DOHH2 (cell line): Measurements from ENCODE around the gene ANKDD1A.

Experiments
- EZH2phosphoT487 ChIP-seq: fragments of 200-600 bp; sonication (generic); IDR thresholded peaks from 2 replicates; pipeline ENCODE4 v1.6.1; 2017; ENCODE audit warnings: borderline replicate concordance, mild to moderate bottlenecking, antibody characterized with exemption, low read length, moderate library complexity, mixed read lengths
- TF ChIP-seq, protein P1 (sequence below): fragments of 200-600 bp; sonication (generic); IDR thresholded peaks from one replicate; pipeline ENCODE4 v1.5.1; 2014; ENCODE audit warnings: antibody characterized with exemption, mild to moderate bottlenecking, low read depth, low read length; ENCODE audit not compliant: poor library complexity, severe bottlenecking

DNA sequence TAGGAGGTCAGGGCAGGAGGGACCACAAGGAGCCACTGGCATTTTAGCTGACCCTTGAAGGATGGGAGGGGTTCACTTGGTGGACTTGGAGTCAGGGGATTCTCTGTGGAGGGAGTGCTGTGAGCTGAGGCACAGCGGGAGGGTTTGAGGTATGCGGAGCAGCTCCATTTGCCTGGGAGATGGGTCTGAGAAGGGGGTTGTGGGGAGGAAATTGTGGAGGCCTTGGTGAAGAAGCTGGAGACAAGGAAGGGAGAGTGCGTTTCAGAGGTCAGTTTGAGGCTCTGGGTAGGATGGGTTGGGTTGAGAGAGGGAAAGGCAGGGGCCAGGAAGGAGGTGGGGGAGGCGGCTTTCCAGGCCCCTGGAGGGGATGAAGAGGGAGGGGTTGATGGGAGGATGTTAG lies 49.7 kb upstream of the ANKDD1A start:
- TF ChIP-seq EZH2phosphoT487: no peak
- TF ChIP-seq, protein P1, sequence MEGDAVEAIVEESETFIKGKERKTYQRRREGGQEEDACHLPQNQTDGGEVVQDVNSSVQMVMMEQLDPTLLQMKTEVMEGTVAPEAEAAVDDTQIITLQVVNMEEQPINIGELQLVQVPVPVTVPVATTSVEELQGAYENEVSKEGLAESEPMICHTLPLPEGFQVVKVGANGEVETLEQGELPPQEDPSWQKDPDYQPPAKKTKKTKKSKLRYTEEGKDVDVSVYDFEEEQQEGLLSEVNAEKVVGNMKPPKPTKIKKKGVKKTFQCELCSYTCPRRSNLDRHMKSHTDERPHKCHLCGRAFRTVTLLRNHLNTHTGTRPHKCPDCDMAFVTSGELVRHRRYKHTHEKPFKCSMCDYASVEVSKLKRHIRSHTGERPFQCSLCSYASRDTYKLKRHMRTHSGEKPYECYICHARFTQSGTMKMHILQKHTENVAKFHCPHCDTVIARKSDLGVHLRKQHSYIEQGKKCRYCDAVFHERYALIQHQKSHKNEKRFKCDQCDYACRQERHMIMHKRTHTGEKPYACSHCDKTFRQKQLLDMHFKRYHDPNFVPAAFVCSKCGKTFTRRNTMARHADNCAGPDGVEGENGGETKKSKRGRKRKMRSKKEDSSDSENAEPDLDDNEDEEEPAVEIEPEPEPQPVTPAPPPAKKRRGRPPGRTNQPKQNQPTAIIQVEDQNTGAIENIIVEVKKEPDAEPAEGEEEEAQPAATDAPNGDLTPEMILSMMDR: no peak
